ENCODE results near the gene CLN6.

DNA sequence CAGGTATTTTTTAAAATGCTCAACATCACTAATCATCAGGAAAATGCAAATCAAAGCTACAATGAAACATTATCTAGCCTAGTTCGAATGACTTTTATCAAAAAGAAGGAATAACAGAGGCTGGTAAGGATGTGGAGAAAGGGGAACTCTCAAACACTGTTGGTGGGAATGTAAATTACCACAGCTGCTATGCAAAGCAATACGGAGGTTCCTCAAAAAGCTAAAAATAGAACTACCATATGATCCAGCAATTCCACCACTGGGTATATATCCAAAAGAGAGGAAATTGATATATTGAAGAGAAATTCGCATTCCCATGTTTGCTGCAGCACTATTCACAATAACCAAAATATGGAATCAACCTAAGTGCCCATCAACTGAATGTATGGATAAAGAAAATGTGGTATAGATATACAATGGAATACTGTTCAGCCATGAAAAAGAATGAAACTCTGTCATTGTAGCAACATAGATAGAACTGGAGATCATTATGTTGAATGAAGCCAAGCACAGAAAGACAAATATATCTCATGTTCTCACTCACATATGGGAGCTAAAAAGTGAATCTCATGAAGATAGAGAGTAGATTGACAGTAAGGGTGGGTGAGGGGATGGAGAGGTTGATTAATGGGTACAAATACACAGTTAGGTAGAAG lies 19.7 kb upstream of the CLN6 start:
- TF ChIP-seq, protein P1, sequence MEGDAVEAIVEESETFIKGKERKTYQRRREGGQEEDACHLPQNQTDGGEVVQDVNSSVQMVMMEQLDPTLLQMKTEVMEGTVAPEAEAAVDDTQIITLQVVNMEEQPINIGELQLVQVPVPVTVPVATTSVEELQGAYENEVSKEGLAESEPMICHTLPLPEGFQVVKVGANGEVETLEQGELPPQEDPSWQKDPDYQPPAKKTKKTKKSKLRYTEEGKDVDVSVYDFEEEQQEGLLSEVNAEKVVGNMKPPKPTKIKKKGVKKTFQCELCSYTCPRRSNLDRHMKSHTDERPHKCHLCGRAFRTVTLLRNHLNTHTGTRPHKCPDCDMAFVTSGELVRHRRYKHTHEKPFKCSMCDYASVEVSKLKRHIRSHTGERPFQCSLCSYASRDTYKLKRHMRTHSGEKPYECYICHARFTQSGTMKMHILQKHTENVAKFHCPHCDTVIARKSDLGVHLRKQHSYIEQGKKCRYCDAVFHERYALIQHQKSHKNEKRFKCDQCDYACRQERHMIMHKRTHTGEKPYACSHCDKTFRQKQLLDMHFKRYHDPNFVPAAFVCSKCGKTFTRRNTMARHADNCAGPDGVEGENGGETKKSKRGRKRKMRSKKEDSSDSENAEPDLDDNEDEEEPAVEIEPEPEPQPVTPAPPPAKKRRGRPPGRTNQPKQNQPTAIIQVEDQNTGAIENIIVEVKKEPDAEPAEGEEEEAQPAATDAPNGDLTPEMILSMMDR (IDR thresholded peaks at IDR 0.05), result no peak
- no peak for TF ChIP-seq POLR2A (IDR thresholded peaks at IDR 0.05)

All from right lobe of liver (tissue), 4 donors.